HG03457 (cell line): ENCODE measurements around the gene TESMIN.

Experiments used
- ATAC-seq: cut with Tn5 transposase; IDR thresholded peaks from one replicate; pipeline ENCODE4 v1.9.1; 2021; ENCODE audit warnings: moderate number of reproducible peaks; ENCODE audit not compliant: unreplicated experiment

TESMIN gene, protein sequence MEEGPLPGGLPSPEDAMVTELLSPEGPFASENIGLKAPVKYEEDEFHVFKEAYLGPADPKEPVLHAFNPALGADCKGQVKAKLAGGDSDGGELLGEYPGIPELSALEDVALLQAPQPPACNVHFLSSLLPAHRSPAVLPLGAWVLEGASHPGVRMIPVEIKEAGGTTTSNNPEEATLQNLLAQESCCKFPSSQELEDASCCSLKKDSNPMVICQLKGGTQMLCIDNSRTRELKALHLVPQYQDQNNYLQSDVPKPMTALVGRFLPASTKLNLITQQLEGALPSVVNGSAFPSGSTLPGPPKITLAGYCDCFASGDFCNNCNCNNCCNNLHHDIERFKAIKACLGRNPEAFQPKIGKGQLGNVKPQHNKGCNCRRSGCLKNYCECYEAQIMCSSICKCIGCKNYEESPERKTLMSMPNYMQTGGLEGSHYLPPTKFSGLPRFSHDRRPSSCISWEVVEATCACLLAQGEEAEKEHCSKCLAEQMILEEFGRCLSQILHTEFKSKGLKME

DNA sequence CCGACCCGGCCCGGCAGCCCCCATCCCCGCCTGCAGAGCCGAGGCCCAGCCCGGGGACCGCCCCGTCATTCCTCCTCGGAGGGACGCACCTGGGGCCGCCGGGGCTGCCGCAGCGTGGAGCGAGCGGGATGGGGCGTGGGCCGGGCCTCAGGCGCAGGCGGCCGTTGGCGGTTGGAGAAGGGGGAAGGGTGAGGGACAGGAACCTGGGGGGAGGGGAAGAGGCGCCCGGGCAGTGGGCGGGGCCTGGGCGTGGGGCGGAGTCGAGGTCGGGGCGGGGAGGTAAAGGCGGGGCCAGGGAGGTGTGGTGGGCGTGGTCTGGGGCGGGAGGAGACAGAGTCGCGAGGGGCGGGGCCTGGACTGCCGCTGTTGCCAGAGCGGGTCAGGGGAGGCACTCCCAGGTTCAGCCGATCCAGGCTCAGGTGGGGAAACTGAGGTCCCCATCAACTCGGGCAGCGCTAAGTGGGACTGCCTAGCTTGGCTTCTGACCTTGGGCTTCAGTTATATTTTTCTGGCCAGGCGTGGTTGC lies at the start of gene TESMIN:
TESMIN (minus strand) TSS at position 190 of the 526 bp plus-strand sequence. CDS start 860 bp downstream, outside the sequence.
- no peak for ATAC-seq

DNA sequence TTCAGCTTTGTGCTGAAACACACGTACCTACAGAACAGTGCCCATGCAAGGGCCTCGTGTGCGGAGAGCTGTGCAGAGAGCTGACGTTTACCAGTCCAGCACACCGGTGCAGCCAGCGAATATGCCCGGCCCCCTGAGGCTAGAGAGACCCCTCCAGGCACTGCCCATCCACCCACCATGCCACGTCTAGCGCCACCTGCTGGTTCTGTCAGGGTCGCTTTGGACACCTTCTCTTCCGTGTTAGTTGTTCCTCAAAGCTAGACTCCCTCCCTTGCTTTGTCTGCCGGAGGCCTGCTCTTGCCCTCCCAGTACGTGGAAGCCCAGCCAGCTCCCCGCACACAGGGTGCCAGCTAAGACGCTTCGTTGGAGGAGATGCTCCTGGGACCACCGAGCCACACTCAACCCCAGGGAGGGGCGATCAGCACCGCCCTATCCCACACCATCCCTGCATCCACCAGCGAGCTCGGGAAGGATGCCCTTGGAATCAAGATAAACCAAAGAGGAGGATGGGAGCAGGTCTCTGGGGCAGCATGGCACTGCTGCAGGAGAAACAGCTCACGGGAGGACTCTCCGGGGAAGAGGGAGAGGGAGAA lies 47.0 kb upstream of the TESMIN start:
- ATAC-seq: no peak

DNA sequence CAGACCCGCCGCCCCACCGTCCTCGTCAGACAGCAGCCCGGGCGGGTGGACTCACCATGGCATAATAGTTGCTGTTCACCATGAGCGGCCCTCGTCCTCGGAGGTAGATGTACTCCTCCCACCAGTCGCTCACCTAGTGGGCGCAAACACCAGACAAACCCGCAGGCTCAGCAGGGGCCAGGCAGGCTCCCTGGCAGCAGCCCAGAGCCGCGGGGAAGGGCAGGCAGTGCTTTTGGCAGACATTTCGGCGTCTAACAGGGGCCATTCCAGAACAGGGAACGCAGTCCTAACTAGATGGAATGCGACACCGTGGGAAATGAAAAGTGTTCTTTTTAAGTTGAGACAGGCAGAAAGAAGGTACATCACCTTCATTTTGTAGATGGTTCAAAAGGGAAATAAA lies 45.5 kb upstream of the TESMIN start:
- ATAC-seq: no peak

DNA sequence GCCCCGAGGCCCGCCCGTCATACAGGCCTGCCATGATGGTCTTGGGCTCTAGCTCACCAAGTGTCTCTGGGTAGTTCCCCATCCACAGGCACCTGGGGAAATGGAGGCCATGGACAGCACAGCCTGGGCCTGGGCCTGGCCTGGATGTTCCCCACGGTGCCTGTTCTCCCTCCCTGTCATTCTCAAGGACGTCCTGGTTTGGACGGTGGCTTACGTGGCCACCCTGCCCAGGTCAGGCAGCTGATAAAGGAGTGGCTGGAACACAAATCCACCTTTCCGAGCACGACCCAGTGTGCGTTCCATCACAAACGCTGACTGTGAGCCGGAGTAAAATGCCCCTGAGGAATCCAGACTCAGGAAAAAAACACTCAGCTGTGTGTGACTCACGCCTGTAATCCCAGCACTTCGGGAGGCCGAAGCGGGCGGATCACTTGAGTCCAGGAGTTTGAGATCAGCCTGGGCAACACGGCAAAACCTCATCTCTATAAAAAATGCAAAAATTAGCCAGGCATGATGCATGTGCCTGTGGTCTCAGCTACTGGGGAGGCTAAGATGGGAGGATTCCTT lies 41.2 kb upstream of the TESMIN start:
- ATAC-seq: no peak

DNA sequence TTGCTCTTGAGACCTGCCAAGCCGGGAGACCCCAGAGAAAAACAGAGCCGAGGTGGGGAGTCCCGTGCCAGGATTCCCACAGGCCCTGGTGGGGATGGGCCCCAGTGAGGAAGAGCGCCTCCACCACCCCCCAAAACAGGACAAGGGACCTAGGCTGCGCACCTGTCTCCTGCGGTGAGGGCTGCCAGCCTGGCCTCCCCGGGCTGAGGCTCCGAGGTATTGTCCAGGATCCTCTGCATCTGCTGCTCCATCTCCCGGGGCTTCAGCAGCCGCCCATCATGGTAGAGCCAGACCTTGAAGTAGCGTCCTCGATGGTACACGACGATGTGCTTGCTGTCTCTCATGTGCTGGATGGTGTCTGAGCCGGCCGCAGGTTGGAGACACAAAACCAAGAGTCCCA lies 33.3 kb upstream of the TESMIN start:
- no peak for ATAC-seq

DNA sequence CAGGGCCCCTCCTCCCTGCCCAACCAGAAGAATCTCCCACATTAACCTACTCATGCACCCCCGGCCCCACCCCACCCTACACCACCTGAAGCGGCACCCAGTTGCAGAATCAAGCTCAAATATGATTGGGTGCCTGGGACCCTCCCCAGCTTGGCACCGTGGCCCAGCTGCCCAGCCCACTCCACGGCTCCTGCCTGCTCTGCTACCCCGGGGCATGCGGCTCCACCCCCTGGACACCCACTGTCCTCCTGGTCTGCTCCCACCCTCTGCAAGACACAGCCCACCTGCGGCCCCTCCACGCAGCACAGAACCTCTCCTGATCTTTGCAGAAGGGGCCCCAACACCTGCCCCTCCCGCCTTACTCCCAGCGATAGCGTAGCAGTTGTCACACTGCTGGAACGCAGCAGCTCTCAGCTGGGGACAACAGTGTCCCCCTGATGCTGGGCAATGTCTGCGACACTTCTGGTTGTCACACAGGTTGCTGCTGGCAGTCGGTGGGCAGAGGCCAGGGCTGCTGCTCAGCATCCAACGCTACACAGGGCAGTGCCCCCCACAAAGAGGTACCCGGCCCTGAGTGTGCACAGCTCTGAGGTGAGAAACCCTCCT lies 32.0 kb upstream of the TESMIN start:
- no peak for ATAC-seq

DNA sequence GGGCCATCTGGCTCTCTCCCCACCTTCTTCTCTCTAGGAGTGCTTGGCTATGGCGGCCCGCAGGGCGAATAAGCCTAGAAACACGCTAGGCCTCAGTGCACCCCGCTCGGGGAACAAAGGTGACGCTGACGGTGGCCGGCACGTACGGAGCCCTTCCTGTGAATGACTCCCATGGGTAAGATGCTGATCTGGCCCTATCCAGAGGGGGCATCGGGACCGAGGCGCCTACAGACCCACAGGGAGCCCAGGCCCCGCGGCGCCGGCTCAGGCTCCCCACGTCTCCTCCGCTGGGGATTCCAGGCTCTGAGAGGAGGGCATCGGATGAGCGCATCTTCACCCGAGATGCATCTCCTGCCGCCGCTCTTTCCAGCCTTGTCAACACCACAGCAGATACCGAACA lies 31.4 kb upstream of the TESMIN start:
- ATAC-seq: no peak

DNA sequence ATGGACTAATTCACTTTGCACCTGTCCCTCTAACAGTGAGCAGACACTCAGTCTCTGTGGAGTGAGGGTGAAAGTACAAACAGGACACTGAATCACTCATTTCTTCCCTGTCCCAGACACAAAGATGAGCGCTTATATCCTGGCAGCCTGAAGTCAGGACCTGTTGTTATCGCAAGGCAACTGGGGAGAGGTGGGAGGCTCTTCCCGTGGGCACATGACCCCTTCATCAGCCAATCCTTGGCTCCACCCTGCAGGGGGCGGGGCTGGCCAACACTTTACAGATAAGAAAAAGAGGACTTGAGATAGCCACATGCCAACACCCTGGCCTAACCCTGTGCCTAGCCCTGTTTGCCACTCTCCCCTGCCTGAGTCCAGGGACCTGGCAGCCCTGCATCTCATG lies 29.5 kb upstream of the TESMIN start:
- ATAC-seq: no peak

DNA sequence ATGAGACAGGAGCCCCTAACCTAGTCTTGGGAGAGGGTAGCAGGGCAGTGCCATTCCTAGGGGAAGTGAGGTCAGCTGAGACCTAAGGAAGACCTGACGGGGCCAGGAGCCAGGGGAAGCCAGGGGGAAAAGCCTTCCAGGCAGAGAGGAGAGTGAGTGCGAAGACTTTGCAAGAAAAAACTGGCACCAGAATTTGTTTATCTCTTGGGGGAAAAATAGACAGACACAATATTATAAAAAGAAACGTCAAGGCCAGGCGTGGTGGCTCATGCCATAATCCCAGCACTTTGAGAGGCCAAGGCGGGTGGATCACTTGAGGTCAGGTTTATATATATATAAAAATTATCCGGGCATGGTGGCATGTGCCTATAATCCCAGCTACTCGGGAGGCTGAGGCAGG lies 26.9 kb upstream of the TESMIN start:
- ATAC-seq: no peak

DNA sequence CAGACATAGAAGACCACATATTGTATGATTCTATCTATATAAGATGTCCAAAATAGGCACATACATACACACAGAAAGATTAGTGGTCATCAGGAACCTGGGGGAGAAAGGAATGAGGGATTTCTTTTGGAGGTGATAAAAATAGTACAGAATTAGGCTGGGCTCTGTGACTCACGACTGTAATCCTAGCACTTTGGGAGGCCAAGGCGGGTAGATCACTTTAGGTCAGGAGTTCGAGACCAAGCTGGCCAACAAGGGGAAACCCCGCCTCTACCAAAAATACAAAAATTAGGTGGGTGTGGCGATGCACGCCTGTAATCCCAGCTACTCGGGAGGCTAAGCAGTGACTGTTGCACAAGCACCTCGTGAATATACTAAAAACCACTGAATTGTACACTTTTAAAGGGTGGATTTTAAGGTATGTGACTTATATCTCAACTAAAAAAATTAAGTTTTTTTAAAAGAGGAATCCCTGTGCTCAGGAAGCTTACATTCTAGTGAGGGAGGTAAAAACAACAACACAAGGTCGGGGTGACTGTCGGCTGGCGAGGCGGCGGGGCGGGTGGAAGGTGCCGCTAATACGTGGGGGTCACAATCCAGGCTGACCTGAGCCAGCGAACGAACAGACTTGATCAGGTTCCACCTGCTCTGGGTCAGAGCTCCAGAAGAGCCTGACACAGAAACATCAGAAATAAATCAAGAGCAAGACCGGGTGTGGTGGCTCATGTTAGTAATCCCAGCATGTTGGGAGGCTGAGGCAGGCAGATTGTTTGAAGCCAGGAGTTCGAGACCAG lies 25.3 kb upstream of the TESMIN start:
- no peak for ATAC-seq

DNA sequence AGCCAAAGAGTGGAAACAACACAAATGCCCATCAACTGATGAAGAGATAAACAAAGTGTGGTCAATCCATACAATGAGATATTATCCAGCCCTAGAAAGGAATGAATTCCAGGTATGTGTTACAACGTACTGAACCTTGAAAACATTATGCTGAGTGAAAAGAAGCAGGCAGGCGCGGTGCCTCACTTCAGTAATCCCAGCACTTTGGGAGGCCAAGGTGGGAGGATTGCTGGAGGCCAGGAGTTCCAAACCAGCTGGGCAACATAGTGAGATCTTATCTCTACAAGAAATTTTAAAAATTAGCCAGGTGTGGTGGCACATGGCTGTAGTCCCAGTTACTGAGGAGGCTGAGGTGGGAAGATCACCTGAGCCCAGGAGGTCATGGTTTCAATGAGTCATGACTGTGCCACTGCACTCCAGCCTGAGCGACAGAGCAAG lies 24.6 kb upstream of the TESMIN start:
- ATAC-seq: no peak

DNA sequence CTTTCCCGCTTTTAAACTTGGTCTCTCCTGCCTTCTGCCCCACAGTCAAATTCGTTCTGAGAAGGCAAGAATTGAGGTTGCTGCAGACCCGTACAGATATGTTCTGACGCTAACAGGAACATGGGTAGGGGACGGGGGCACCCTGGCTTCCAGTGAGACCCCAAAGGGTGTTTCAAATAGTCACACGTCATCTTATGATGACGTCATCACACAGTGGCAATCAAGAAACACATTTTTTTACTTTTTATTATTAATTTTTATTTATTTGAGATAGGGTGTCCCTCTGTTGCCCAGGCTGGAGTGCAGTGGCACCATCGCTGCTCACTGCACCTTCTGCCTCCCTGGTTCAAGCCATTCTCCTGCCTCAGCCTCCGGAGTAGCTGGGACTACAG lies 22.9 kb upstream of the TESMIN start:
- no peak for ATAC-seq

DNA sequence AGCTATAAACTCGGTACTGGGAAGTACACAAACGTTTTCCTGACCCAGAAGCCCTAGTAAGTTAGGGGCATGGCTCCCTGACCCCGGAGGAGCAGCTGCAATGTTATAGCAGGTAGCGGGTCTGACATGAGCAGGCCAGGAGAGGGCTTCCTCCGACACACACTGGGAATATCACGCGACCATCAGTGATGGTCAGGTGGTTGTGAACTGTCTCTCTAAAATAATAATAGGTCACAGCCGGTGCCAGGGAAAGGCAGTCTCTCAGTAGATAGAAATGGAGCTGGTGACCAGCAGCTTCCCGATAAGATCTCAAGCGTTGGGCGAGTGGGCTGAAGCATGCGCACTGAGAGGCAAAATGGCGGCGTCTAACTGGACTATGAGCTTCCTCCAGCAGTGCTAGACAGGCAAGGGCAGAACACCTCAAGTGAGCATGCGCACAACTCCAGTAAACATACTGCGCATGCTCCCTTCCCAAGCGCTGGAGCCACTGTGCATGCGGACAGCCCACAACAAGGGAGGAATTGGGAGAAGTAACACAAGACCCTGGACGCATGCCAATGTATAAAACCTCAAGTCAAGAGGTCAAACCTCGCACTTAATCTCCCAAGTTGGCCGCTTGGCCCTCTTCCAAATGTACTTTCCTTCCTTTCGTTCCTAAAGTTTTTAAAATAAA lies 22.3 kb upstream of the TESMIN start:
- ATAC-seq: no peak

DNA sequence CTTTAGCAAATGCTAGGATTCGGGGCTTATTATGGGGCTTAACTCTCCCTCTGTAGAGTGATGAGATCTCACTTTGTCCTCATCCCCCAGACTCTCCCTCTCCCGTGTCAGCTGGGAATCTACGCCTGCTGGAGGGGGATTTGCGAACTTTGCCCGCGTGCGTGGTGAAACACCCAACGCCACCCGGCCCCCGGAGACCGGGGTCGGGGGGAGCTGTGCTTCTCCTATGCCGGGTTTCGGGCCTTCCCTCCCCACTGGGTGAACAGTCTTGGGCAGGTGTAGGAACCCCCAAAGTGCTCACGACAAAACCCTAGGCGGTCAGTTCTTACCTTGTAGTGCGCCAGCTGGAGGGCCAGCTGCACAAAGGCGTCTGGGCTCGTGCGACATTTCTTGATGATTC lies 21.6 kb upstream of the TESMIN start:
- no peak for ATAC-seq

DNA sequence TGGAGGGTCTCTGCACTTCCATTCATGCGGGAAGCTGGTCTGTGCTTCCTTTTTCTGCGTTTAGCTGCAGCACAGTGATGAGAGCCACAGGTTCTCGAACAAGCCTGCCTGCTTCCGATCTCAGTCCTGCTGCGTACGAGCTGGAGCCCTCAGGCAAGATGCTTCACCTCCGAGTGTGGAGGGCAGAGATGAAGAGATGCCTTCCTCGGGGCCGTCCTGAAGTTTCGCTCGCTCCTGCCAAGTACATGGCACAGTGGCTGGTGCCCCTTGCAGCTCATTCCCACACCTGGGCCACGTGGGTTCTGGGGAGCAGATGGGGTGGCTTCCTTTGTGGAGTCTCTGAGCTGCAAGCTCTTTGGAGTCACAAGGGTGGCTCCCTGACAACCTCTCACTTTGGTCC lies 19.5 kb upstream of the TESMIN start:
- no peak for ATAC-seq

DNA sequence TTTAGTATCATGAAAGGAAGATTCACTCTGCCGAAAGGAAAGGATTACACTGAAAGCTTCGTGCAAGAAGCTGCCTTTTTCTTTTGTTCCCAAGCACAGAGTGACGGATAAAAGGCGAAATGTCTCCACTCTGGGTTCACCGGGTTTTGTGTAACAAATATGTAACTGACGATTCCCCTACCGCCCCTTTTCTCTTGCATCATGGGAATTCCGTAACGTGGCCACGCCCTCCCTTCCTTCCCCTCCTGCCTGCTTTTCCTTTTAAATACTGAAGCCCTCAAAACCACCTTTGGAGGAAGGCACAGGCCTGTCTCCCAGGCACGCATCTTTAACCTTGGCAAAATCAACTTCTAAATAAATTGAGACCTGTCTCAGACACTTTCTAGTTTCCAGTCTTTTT lies 16.4 kb upstream of the TESMIN start:
- ATAC-seq: no peak

DNA sequence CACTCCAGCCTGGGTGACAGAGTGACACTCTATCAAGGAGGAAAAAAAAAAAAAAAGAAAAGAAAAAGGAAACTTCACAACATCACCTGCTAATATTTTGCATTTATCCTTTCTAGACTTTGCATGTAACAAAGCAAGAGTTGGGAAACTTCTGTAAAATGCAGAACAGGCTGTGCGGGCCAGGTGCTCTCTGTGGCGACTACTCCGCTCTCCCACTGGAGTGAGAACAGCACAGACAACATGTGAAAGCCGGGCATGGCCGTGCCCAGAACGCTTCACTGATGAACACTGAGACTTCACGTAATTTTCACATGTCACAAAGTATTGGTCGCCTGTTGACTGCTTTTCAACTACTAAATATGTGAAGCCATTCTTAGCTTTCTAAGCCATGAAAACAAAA lies 15.5 kb upstream of the TESMIN start:
- ATAC-seq: no peak

DNA sequence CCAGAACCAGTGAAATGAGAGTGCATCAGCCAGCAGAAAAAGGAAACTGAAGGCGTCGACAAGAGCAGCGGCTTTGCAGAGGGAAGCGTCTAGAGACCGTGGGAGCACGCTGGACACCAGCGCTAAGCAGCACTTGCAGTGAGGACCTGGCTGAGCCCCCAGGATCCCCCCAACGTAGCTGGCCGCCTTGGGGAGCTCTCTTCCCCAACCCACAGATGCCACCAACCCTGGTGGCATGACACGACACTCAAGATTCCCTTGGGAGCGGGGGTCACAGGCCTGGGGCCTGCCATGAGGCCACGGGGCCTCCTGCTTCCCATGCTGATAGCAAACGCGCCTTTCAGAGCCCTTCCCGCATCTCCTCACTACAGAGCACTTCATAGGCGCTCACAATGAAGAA lies 13.4 kb upstream of the TESMIN start:
- ATAC-seq: no peak

DNA sequence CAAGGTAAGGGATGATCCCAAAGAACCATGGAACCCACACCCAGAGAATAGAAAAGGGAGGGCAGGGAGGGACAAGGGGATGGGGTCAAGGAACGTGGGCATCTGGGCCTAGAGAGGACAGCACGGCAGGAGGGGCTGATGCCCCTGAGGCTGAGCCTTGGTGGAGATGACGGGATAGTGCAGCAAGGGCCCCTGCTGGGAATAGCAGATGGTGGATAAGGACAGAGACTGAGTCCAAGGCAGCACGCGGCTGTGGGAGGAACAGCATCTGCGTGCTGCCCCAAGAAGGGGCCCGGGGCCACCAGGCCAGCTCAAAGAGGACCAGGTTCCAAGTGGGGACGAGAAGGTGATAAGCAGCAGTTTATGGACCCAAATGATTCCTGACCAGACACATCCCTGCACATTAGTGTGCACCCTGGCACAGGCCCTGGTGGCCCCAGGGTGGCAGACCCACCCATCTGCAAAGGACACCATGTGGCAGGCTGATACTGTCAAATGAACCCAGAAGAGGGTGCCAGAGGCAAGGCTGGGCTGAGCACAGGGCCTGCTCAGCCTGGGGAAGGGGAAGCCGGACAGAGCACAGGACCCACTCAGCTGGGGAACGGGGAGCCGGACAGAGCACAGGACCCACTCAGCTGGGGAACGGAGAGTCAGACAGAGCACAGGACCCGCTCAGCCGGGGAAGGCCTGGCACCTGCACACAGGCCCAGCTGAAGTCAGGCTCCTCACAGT lies 12.8 kb upstream of the TESMIN start:
- ATAC-seq: no peak
